Keratinocyte (primary cell): ENCODE results near the gene BRINP1. TPM values are rescaled to one million over a fixed set of nuclear protein-coding genes. Genes with fewer than 3 reads are reported as not detected.

ENCODE experiments used
- DNase-seq: peaks from one replicate; pipeline ENCODE4 v3.0.0-alpha.2; 2011; ENCODE audit warnings: low read depth, missing footprints, low spot score
- FAIRE-seq: peaks from 2 replicates; lab custom pipeline; 2011; peaks lifted over from hg19 to GRCh38; lab: Jason Lieb, UNC
- H2AFZ ChIP-seq: 2 replicates; pipeline ENCODE4 v1.6.0; 2012; ENCODE audit warnings: low read length, control low read depth, inconsistent platforms; ENCODE audit not compliant: control insufficient read depth
- H3K27ac ChIP-seq: 2 replicates; pipeline ENCODE4 v1.5.1; 2011; ENCODE audit warnings: low read length; ENCODE audit not compliant: control insufficient read depth, insufficient read depth
- H3K27me3 ChIP-seq: 3 replicates; pipeline ENCODE4 v1.6.0; 2011; ENCODE audit warnings: low read length; ENCODE audit not compliant: control insufficient read depth, insufficient read depth; ENCODE audit errors: extremely low read depth
- H3K36me3 ChIP-seq, 2 experiments: 2 replicates in 1 of 2; 3 replicates in 1 of 2; pipeline ENCODE4 v1.5.1; 2011; ENCODE audit warnings: low read length in 2 of 2, mild to moderate bottlenecking in 1 of 2; ENCODE audit not compliant: control insufficient read depth in 2 of 2, insufficient read depth in 2 of 2; ENCODE audit errors: extremely low read depth in 1 of 2
- H3K4me1 ChIP-seq: 3 replicates; pipeline ENCODE4 v1.5.1; 2011; ENCODE audit warnings: low read length; ENCODE audit not compliant: control insufficient read depth, insufficient read depth; ENCODE audit errors: extremely low read depth
- H3K4me2 ChIP-seq: 3 replicates; pipeline ENCODE4 v1.6.0; 2011; ENCODE audit warnings: low read depth, low read length; ENCODE audit not compliant: control insufficient read depth, insufficient read depth; ENCODE audit errors: extremely low read depth
- H3K4me3 ChIP-seq, 3 experiments: fragments of 200-600 bp in 1 of 3; sonication (generic) in 1 of 3; 2 replicates in 2 of 3; 3 replicates in 1 of 3; pipeline ENCODE4 v1.5.1; 2011 to 2016; ENCODE audit warnings: low read length in 3 of 3, mild to moderate bottlenecking in 3 of 3, control low read depth in 2 of 3, inconsistent platforms in 1 of 3, low read depth in 1 of 3, mixed read lengths in 1 of 3, mixed run types in 1 of 3, moderate library complexity in 1 of 3; ENCODE audit not compliant: control insufficient read depth in 2 of 3, insufficient read depth in 2 of 3; ENCODE audit errors: extremely low read depth in 1 of 3
- H3K79me2 ChIP-seq: 2 replicates; pipeline ENCODE4 v1.6.0; 2012; ENCODE audit warnings: low read length; ENCODE audit not compliant: control insufficient read depth, insufficient read depth
- H3K9ac ChIP-seq: 3 replicates; pipeline ENCODE4 v1.6.0; 2011; ENCODE audit warnings: low read length; ENCODE audit not compliant: control insufficient read depth, insufficient read depth; ENCODE audit errors: extremely low read depth
- H3K9me1 ChIP-seq: 3 replicates; pipeline ENCODE4 v1.6.0; 2011; ENCODE audit warnings: low read length; ENCODE audit not compliant: control insufficient read depth, insufficient read depth; ENCODE audit errors: extremely low read depth
- H3K9me3 ChIP-seq: 2 replicates; pipeline ENCODE4 v1.5.1; 2012; ENCODE audit warnings: low read depth, low read length; ENCODE audit not compliant: control insufficient read depth
- H4K20me1 ChIP-seq: 3 replicates; pipeline ENCODE4 v1.6.0; 2011; ENCODE audit warnings: low read length; ENCODE audit not compliant: control insufficient read depth, insufficient read depth; ENCODE audit errors: extremely low read depth
- EZH2 ChIP-seq: IDR thresholded peaks from one replicate; pipeline ENCODE4 v1.6.1; 2012; ENCODE audit warnings: inconsistent platforms, mild to moderate bottlenecking, low read length, moderate library complexity
- dilution Hi-C: fragments of 300-500 bp; cut with MboI; formaldehyde crosslinking; loops from one replicate; pipeline ENCODE4 v1.7.0; 2020; ENCODE audit warnings: low sequenced_read_pairs; ENCODE audit not compliant: extremely low pct_ligation_motif_present
- polyA plus RNA-seq, 5 experiments: library from polyadenylated mRNA; depleted of rRNA in 3 of 5; stranded (reverse) in 3 of 5; stranded (forward) in 1 of 5; unstranded in 1 of 5; fragments of >200 nt; gene quantifications; 1 replicate in 1 of 5; 2 replicates in 3 of 5; 3 replicates in 1 of 5; pipeline versions ENCODE4 v1.2.1 to v1.2.3, GENCODE V29; 2011 to 2012; ENCODE audit warnings: missing spikeins in 2 of 5, low read depth in 1 of 5, low replicate concordance in 1 of 5
- TF ChIP-seq, protein P1 (sequence below), 3 experiments: IDR thresholded peaks in 1 of 3; conservative IDR thresholded peaks in 1 of 3; optimal IDR thresholded peaks in 1 of 3; 2 replicates in 2 of 3; 3 replicates in 1 of 3; pipeline versions ENCODE3 to v1.5.1; 2011; ENCODE audit warnings: low read length in 3 of 3, mild to moderate bottlenecking in 3 of 3, moderate library complexity in 2 of 3, control low read depth in 1 of 3, inconsistent platforms in 1 of 3; ENCODE audit not compliant: insufficient read depth in 2 of 3; ENCODE audit errors: extremely low read depth in 1 of 3

The BRINP1 gene
- polyA plus RNA-seq, 1 donor (not counting 4 experiments of a cell fraction or from before 2014, with no cell fraction given) = 0.63 TPM

DNA sequence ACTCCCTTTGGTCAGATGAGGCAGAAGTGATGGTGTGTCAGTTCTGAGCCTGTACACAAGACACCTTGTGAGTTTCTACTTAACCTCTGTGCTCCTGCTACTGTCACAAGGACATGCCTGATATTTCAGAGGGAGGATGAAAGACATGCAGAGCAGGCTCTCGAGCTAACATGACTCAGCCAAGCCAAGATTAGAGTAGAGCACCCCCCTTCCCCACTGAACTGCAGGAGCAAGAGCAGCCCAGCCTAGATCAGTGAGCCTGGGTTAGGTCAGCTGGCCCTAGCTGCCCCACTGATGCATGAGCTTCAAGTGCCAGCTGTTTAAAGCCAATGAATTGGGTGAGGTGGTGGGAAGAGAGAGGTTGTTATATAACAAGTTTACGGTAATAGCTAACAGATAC is 36.7 kb downstream of the BRINP1 start:
- no peak for FAIRE-seq
- dilution Hi-C loops = no loop called here
- no peak for TF ChIP-seq EZH2
- TF ChIP-seq, protein P1, sequence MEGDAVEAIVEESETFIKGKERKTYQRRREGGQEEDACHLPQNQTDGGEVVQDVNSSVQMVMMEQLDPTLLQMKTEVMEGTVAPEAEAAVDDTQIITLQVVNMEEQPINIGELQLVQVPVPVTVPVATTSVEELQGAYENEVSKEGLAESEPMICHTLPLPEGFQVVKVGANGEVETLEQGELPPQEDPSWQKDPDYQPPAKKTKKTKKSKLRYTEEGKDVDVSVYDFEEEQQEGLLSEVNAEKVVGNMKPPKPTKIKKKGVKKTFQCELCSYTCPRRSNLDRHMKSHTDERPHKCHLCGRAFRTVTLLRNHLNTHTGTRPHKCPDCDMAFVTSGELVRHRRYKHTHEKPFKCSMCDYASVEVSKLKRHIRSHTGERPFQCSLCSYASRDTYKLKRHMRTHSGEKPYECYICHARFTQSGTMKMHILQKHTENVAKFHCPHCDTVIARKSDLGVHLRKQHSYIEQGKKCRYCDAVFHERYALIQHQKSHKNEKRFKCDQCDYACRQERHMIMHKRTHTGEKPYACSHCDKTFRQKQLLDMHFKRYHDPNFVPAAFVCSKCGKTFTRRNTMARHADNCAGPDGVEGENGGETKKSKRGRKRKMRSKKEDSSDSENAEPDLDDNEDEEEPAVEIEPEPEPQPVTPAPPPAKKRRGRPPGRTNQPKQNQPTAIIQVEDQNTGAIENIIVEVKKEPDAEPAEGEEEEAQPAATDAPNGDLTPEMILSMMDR (optimal IDR thresholded peaks at IDR 0.05 in 1 of 3, IDR thresholded peaks at IDR 0.05 in 1 of 3, conservative IDR thresholded peaks at IDR 0.05 in 1 of 3; ENCODE audit: extremely low read depth in 1 of 3, insufficient read depth in 2 of 3, low read length in 3 of 3) = no peak

GRCh38 chr9:119322184-119322583 is 47.1 kb downstream of the BRINP1 start:
- H3K4me1 ChIP-seq = no peaks in the 10 kb centered on the region
- no peaks in the 10 kb centered on the region for H3K9me1 ChIP-seq
- no peak overlapping the region for H3K27ac ChIP-seq
- H3K79me2 ChIP-seq = no peaks in the 10 kb centered on the region
- H3K36me3 ChIP-seq = no peaks in the 10 kb centered on the region
- no peaks in the 10 kb centered on the region for H3K27me3 ChIP-seq
- no peak for FAIRE-seq
- no peak overlapping the region for H3K4me2 ChIP-seq
- TF ChIP-seq, protein P1 (optimal IDR thresholded peaks at IDR 0.05 in 1 of 3, IDR thresholded peaks at IDR 0.05 in 1 of 3, conservative IDR thresholded peaks at IDR 0.05 in 1 of 3; ENCODE audit: extremely low read depth in 1 of 3, insufficient read depth in 2 of 3, low read length in 3 of 3) = no peak
- no peak for TF ChIP-seq EZH2
- no peak overlapping the region for H2AFZ ChIP-seq
- no peak overlapping the region for H3K4me3 ChIP-seq
- no peak overlapping the region for H3K9ac ChIP-seq
- dilution Hi-C loops = no loop called here
- H4K20me1 ChIP-seq = no peaks in the 10 kb centered on the region
- DNase-seq = no peak
- H3K9me3 ChIP-seq = no peaks in the 10 kb centered on the region

More for the DNA sequence above, 36.7 kb downstream of the BRINP1 start:
- Histone ChIP-seq H3K36me3 (no peaks in the 10 kb centered on the region), H2AFZ (no peak overlapping the region), H3K9ac (no peak overlapping the region), H3K4me2 (no peak overlapping the region), H3K4me3 (no peak overlapping the region), H3K9me3 (no peaks in the 10 kb centered on the region), H3K27me3 (no peaks in the 10 kb centered on the region), H3K9me1 (no peaks in the 10 kb centered on the region), H4K20me1 (no peaks in the 10 kb centered on the region), H3K27ac (no peak overlapping the region), H3K4me1 (no peaks in the 10 kb centered on the region), H3K79me2 (no peaks in the 10 kb centered on the region)
- no peak for DNase-seq
